GM19467 (cell line): ENCODE results near the gene UBQLNL.

ENCODE experiments used
- ATAC-seq: cut with Tn5 transposase; IDR thresholded peaks from one replicate; pipeline ENCODE4 v1.9.1; 2021; ENCODE audit warnings: mild to moderate bottlenecking, moderate library complexity; ENCODE audit not compliant: unreplicated experiment

The UBQLNL gene, protein sequence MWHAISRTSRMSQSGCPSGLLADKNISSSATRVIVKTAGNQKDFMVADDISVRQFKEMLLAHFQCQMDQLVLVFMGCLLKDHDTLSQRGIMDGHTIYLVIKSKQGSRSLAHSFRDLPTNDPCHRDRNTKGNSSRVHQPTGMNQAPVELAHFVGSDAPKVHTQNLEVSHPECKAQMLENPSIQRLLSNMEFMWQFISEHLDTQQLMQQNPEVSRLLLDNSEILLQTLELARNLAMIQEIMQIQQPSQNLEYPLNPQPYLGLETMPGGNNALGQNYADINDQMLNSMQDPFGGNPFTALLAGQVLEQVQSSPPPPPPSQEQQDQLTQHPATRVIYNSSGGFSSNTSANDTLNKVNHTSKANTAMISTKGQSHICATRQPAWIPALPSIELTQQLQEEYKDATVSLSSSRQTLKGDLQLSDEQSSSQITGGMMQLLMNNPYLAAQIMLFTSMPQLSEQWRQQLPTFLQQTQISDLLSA

GRCh38 chr11:5516599-5516998 lies at the start of gene UBQLNL:
Gene UBQLNL, minus strand, starts transcription at chr11:5516699. Its CDS starts 258 bp downstream, at chr11:5516441.
- ATAC-seq: no peak

DNA sequence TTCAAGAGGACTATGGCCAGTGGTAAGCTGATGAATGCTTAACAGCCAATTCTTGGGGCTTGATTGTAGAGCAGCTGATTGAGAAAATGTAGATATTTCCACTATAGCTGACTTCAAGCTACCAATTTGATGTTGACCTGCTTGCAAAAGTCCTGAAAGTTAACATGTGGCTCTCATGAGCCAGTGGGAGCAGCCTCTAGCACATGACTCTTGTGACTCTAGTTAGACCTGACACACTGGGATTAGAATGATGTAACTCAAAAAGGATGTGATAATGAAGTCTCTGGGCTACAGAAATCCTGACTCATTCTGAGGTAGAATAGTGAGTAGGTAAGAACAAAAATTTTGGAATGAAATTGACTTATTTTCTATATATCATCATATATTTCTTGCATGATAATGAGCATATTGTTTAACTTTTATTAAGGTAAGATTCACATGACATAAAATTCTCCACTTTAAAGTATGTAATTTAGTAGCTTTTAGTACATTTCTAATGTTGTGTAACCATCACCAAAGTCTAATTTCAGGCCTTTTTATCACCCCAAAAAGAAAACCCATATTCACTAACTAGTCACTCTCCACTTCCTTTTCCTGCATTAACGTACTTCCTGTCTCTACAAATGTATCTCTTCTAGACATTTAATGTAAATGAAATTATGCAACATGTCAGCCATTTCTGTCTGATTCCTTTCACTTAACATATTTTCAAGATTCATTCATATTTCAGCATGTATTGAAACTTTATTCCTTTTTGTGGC lies 47.9 kb upstream of the UBQLNL start:
- ATAC-seq: no peak

DNA sequence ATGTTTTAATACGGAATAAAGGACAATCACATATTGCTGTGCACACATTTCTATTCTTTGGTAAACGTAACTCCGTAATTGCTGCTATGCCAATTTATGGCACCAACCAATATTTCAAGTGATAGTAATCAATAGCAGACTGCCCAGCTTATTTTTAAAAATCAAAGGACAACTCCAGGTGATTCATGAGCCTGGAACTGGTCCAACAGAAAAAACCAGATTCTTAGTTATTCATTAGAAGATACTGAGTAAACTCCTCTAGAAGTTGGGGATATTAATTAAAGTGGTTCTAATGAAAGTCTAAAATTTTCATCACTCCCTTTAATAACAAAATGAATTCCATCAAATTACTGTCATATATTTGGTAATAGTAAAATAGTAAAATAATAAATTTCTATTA lies 41.3 kb upstream of the UBQLNL start:
- no peak for ATAC-seq

DNA sequence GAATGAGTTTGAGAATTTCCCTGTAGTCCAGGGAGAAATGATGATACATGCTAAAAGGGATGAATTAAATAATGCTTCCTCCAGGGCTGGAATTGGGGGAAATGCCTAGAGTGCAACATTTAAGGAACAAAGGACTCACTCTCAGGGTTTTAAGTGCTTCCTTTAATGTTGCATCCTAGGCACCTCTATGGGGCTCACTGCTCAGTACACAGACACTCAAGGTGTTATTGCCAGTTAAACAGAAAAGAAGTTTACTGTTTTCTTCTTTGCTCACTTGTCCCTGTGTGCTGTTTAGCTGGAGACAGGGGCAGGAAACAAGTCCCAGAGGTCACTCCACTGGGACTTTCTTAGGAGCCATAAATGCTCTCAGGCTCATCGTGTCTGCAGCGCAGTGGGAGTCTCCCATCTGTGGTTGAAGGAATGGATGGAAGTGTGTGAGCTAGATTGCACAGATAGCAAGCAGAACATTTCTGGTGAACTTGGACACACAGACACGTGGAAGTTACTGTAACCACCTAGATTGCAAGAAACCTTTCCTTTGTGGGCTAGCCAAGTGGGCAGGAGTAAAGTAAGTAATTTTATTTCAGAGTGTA lies 40.2 kb upstream of the UBQLNL start:
- ATAC-seq: no peak

DNA sequence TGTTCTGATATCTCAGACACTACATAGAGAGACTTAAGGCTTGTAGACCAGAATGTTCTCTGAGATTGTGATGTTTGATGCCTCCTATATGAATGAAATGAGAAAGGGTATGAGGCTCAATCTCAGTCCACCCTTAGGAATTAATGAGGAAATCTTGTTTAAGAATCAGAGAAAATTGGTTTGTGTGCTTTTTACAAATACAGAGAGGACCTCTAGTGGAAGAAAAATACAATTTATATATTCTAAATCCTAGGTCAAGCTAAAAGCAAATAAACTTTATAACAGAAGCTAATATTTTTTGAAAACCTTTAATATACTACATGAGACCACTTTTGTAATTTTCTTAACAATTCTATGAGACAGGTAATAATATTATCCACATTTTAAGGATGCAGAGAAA lies 36.8 kb upstream of the UBQLNL start:
- ATAC-seq: no peak

DNA sequence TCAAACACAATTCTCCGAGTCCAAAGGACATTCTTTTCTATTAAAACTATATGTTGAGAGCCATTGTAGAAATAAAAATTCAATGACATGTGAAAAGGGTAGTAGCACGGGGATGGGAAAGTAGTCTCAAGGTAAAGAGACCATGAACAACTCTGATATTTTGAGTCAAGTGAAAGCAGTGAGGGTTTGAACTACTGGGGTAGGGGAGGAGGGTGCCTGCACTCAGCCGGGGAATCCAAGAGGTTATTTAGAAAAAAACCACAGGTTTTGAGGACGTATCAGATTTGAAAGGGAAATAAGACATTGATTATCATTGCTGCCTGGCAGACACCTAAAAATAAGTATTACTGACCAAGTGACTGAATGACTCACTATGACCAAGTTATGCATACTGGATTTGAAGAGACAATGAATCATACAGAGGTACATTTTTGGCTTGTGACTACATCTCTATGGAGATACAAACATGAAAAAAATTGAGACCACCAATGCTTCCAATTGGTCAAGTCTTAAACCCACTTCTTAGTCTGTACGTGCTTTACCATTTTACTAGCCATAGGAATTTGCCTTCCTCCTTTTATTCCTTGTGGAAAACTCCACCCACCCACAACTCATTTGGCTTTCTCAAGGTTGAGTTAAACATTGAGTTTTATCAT lies 34.1 kb upstream of the UBQLNL start:
- ATAC-seq: no peak

DNA sequence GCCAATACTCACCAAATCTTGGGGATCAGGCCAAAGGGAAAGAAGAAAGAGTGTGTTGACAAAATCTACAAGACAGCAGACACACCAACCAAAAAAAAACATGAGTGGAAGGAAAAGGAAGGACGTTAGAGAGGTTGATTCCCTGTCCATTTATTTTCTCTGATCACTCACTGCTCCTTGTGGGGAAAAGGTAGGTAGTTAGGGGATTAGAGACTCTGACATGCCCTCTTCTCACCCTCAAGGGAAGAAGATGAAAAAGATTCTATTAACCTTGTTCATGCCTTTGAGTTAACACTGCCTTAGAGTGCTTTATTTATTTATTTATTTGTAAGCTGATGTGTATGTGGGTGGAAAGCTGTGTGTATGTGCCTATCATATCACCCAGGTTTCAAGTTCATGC lies 31.9 kb upstream of the UBQLNL start, which contains the start of gene OR52H1:
TSS of gene OR52H1 (minus strand) at position 101 of the 400 bp plus-strand sequence. CDS start 3,035 bp downstream, outside the sequence.
- no peak for ATAC-seq

DNA sequence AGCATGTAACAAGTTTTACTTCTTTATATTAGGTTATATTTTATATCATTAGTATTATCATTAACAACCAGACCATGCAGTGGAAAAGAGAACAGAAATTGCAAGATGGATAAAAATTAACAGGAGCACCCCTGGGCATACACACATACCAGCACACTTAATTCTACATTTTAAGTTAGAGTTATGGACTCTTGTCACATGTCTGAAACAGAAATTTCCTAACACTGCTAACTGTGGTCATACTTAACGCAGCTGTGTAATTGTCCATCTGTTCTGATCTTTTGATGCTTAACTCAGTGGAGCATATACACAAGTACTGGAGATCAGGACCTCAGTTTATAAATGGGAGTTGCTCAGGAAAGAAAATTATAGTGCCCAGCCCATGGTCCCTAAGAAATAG lies 31.5 kb upstream of the UBQLNL start:
- ATAC-seq: peak; percentile 82

DNA sequence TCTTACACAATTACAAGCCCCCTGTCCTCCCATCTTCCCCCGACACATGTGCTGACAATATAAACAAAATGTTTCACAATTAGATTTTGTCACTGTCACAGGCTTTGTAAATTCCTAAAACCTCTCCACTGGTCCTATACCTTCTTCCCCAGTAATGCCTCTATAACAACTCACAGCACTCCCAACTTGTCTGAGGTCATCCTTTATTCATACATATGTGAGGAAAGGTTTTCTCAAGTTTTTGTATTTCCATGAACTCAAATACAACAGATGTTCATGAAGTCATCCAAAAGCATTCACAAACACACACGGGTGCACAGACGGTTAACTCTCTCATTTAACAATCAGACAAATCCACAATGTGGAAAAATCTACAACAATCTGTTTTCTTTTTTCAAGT lies 30.0 kb upstream of the UBQLNL start:
- ATAC-seq: no peak

- no peak for ATAC-seq
These were observed 24.9 kb upstream of the UBQLNL start for GRCh38 chr11:5541427-5541826.

DNA sequence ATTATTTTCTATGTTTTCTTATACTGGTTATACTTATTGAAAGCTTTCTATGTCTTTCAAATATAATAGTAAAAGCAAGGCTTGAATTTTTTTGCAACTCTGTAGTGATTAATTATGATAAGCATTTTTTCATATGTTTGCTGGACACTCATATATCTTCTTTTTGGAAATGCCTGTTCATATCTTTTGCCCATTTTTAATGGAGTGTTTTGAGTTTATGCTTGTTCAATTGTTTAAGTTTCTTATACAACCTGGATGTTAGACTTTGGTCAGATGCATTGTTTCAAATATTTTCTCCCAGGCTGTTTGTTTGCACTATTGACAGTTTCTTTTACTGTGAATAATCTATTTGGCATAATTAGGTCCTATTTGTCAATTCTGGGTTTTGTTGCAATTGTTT lies 20.0 kb upstream of the UBQLNL start:
- ATAC-seq: no peak

DNA sequence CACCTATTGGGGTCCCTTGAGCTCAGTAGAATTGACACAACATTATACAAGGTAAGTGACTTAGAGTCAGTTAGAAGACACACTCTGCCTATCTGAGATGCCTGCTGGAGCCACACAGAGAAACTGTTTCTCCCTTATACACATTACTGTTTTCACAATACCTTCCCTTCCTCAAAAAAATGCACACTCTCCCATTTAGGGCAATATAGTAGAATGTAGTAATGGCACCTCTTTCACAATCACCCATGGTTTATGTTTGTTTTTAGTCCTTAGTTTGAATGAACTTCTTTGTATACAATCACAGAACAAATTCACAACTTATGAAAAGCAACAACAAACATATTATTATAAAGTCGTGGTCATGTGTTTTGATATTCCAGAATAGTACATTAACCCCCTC lies 17.5 kb upstream of the UBQLNL start:
- ATAC-seq: no peak

GRCh38 chr11:5531053-5531831 lies 14.7 kb upstream of the UBQLNL start:
- no peak for ATAC-seq

GRCh38 chr11:5528495-5528894 lies 12.0 kb upstream of the UBQLNL start:
- ATAC-seq: no peak

DNA sequence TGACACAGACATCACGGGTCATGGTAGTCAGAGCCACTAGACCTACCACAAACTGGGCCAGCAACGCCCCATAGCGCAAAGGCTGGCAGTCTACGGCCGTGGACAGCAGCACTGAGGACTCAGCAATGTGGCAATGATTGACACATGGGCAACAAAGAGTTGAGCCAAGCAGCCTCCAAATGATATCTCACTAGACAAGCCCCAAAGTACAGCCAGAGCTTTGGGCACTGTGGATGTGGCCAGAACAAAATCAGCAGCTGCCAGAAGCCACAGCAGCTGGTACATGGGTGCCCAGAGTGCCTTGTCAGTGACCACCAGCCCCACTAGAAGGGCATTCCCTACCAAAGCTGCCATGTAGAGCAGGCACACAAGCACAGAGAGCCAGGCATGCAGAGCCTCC lies 11.2 kb upstream of the UBQLNL start:
- no peak for ATAC-seq

GRCh38 chr11:5524756-5525155 lies 8.3 kb upstream of the UBQLNL start:
- no peak for ATAC-seq

DNA sequence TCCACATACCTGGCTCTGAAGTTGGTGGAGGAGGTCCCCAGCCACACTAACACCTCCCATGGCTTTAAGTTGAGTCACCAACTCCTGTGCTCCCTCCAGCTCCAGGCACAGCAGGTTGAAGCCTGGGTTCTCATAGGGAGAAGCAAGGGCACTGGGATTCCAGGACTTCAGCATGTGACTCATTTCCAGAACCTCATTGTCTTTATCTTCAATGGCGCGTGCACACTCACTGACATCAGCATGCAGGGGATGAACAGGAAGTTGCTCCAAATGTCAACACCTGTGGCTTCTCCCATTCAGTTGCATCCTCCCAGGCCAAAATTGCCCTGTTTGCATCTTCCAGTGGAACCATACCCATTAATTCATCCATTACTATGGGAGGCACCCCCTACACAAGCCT lies 5.8 kb upstream of the UBQLNL start:
- ATAC-seq: no peak

- ATAC-seq: no peak
These were observed 5.0 kb upstream of the UBQLNL start for GRCh38 chr11:5521540-5521939.

DNA sequence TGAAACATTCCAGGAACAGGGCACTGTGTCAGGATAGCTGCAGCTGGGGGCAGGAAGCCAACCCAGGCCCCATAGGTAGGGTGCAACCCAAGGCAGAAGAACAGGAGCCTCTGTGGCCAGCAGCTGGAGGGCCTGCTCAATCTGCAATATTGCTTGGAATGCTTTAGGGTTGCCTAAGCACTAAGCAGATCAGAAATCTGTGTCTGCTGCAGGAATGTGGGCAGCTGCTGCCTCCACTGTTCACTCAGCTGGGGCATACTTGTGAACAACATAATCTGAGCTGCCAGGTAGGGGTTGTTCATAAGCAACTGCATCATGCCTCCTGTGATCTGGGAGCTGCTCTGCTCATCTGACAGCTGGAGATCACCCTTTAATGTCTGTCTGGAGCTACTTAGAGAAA lies 1.7 kb downstream of the UBQLNL start:
- no peak for ATAC-seq

- ATAC-seq: no peak
These were observed 6.7 kb downstream of the UBQLNL start, which contains the start of gene UBQLN3 for GRCh38 chr11:5509803-5510202. Gene UBQLN3, minus strand, starts transcription at chr11:5509957. Its CDS starts 399 bp downstream, at chr11:5509558.
